ENCODE measurements around the gene UTP14A. TPM values are rescaled to one million over a fixed set of nuclear protein-coding genes. Genes with fewer than 3 reads are reported as not detected.
"Not testable (repeated sequence)": the region's sequence is repeated elsewhere in the genome, so short reads cannot be mapped to it uniquely, and the experiment has no call there.

UTP14A gene
- 10 to 100 TPM; 15.6 to 24.9 TPM for total RNA-seq
- polyA plus RNA-seq (2013, experiment 1 of 2) = 13.2 TPM
- polyA plus RNA-seq (2013, experiment 2 of 2) = 10.3 TPM
- long read RNA-seq, experiment 1, partial matches to known transcripts = 5 of 9 reads
- long read RNA-seq, experiment 1, other reads (novel, unspliced or antisense) = 1 of 9 reads
- long read RNA-seq, experiment 2, transcript UTP14A-201 (15 exons, 2,488 nt) = major isoform, 16 of 21 reads
- long read RNA-seq, experiment 2, partial matches to known transcripts = 1 of 21 reads
- long read RNA-seq, experiment 2, other reads (novel, unspliced or antisense) = 4 of 21 reads
- long read RNA-seq, experiment 3, transcript UTP14A-201 (15 exons, 2,488 nt) = major isoform, 83 of 121 reads
- long read RNA-seq, experiment 3, partial matches to known transcripts = 21 of 121 reads
- long read RNA-seq, experiment 3, other reads (novel, unspliced or antisense) = 17 of 121 reads
- long read RNA-seq, experiment 4, transcript UTP14A-201 (15 exons, 2,488 nt) = major isoform, 8 of 13 reads
- long read RNA-seq, experiment 4, partial matches to known transcripts = 2 of 13 reads
- long read RNA-seq, experiment 4, other reads (novel, unspliced or antisense) = 3 of 13 reads

DNA sequence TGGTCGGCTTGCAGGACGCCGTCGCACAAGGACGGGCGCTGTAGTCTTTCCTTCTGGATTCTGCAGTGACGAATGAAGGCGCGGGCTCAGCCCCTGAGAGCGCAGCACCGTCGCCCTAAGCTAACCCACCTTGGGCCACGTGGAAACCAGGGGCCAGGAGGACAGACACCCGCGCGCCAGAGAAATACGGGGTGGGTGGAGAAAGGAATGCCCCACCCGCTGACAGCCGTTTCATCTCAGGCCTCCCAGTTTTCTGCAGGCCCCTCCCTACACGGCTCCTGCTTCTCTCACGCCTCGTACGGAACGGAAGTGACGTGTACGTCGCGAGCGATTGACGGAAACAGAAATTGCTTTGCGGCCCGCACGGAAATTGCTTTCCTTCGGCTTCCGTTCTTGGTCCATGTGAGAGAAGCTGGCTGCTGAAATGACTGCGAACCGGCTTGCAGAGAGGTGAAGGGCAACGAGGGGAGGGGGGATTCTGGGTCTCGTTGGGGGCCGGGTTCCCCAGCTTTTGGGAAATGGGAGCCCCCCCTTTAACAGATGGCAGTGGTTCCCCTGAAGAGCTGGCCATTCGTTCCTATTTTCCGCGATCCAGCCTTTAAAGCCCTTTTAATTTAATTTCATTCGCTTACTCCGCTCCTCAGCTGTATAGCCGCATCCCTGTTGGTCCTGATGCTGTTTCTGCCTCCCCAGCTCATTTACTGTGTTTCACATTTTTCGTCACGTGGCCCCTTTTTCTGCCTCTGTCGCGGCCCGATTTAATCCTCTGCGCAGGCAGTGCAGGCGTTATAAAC lies at the start of gene UTP14A:
Gene UTP14A, plus strand, starts transcription at position 378 of the 794 bp plus-strand sequence. Its CDS starts 47 bp downstream, at position 425.
- Mint-ChIP-seq H3K4me1 (no peaks in the 10 kb centered on the region), H3K9me3 (peaks cover 25% of the 10 kb centered on the region), H3K36me3 (ENCODE audit: low read depth) (peaks cover 17% of the 10 kb centered on the region), H3K27me3 (ENCODE audit: insufficient read depth) (no peaks in the 10 kb centered on the region), H3K4me3 (peak within 1 kb of the TSS; percentile 79), H3K27ac (peak within 1 kb of the TSS; percentile 95)
- Histone ChIP-seq H3K9ac (ENCODE audit: extremely low read depth, low read length, poor library complexity, severe bottlenecking) (peak within 1 kb of the TSS; percentile 73), H3K27me3 (ENCODE audit: control insufficient read depth, insufficient read depth, low read length, poor library complexity, severe bottlenecking) (no peaks in the 10 kb centered on the region), H3K27ac (ENCODE audit: low read depth, low read length) (peak within 1 kb of the TSS; percentile 83), H3K4me1 (ENCODE audit: control insufficient read depth, insufficient read depth, low read length) (no peaks in the 10 kb centered on the region), H3K9me3 (ENCODE audit: control insufficient read depth, low read length) (no peaks in the 10 kb centered on the region), H3K36me3 (ENCODE audit: control insufficient read depth, insufficient read depth, low read length) (peaks cover 25% of the 10 kb centered on the region), H3K4me3 (ENCODE audit: low read length) (peak within 1 kb of the TSS; percentile 92)
- peak; percentile 91 for DNase-seq
- WGBS, 2 experiments (ENCODE audit: insufficient coverage in 1 of 2, insufficient read length in 1 of 2) = 0 to 1% methylated on average over 10 to 52 of the region's 53 CpGs
- TF ChIP-seq, protein P1, sequence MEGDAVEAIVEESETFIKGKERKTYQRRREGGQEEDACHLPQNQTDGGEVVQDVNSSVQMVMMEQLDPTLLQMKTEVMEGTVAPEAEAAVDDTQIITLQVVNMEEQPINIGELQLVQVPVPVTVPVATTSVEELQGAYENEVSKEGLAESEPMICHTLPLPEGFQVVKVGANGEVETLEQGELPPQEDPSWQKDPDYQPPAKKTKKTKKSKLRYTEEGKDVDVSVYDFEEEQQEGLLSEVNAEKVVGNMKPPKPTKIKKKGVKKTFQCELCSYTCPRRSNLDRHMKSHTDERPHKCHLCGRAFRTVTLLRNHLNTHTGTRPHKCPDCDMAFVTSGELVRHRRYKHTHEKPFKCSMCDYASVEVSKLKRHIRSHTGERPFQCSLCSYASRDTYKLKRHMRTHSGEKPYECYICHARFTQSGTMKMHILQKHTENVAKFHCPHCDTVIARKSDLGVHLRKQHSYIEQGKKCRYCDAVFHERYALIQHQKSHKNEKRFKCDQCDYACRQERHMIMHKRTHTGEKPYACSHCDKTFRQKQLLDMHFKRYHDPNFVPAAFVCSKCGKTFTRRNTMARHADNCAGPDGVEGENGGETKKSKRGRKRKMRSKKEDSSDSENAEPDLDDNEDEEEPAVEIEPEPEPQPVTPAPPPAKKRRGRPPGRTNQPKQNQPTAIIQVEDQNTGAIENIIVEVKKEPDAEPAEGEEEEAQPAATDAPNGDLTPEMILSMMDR (conservative IDR thresholded peaks at IDR 0.05) = no peak

- not testable (repeated sequence) for H3K27ac Mint-ChIP-seq; H3K4me3 ChIP-seq (ENCODE audit: low read length); H3K36me3 ChIP-seq (ENCODE audit: control insufficient read depth, insufficient read depth, low read length); H3K36me3 Mint-ChIP-seq (ENCODE audit: low read depth); H3K9me3 ChIP-seq (ENCODE audit: control insufficient read depth, low read length); H3K9ac ChIP-seq (ENCODE audit: extremely low read depth, low read length, poor library complexity, severe bottlenecking); DNase-seq; H3K4me1 ChIP-seq (ENCODE audit: control insufficient read depth, insufficient read depth, low read length); H3K4me3 Mint-ChIP-seq; H3K4me1 Mint-ChIP-seq; H3K27ac ChIP-seq (ENCODE audit: low read depth, low read length); H3K27me3 ChIP-seq (ENCODE audit: control insufficient read depth, insufficient read depth, low read length, poor library complexity, severe bottlenecking)
- H3K9me3 Mint-ChIP-seq = peaks cover 36% of the 10 kb centered on the region
- H3K27me3 Mint-ChIP-seq (ENCODE audit: insufficient read depth) = peaks cover 16% of the 10 kb centered on the region
- WGBS, 2 experiments (ENCODE audit: insufficient coverage in 1 of 2, insufficient read length in 1 of 2) = 78% methylated on average over 1 of the region's 6 CpGs; no CpG with 5 or more reads in 1 of the 2 experiments
These were observed 46.8 kb upstream of the UTP14A start for GRCh38 chrX:129859134-129859533.

- H3K4me3 Mint-ChIP-seq, H3K27ac Mint-ChIP-seq: not testable (repeated sequence)
- H3K9me3 Mint-ChIP-seq = peaks cover 39% of the 10 kb centered on the region
These were observed 39.6 kb upstream of the UTP14A start for GRCh38 chrX:129866321-129866720.

More at GRCh38 chrX:129866321-129866720, 39.6 kb upstream of the UTP14A start:
- not testable (repeated sequence) for DNase-seq; H3K27me3 ChIP-seq (ENCODE audit: control insufficient read depth, insufficient read depth, low read length, poor library complexity, severe bottlenecking); H3K4me1 Mint-ChIP-seq; H3K9me3 ChIP-seq (ENCODE audit: control insufficient read depth, low read length); H3K27ac ChIP-seq (ENCODE audit: low read depth, low read length); H3K36me3 Mint-ChIP-seq (ENCODE audit: low read depth); H3K4me3 ChIP-seq (ENCODE audit: low read length); H3K9ac ChIP-seq (ENCODE audit: extremely low read depth, low read length, poor library complexity, severe bottlenecking); H3K36me3 ChIP-seq (ENCODE audit: control insufficient read depth, insufficient read depth, low read length); H3K4me1 ChIP-seq (ENCODE audit: control insufficient read depth, insufficient read depth, low read length); H3K27me3 Mint-ChIP-seq (ENCODE audit: insufficient read depth)
- 100% methylated on average over 1 of the region's 3 CpGs; no CpG with 5 or more reads in 1 of the 2 experiments for whole genome bisulfite sequencing, 2 experiments (ENCODE audit: insufficient coverage in 1 of 2, insufficient read length in 1 of 2)

Measured in endodermal cell (in vitro differentiated cells).